ENCODE results near the gene RPIA.
"Not testable (repeated sequence)": the region's sequence is repeated elsewhere in the genome, so short reads cannot be mapped to it uniquely, and the experiment has no call there.

GRCh38 chr2:88796523-88796922 lies 105.0 kb downstream of the RPIA start:
- TF ChIP-seq CTCF (IDR thresholded peaks at IDR 0.05); REST (IDR thresholded peaks at IDR 0.05; ENCODE audit: insufficient read depth in 1 of 2, low read depth in 2 of 2, low read length in 1 of 2); POLR2AphosphoS5 (IDR thresholded peaks at IDR 0.05; ENCODE audit: low read depth, low read length): not testable (repeated sequence)

All from Panc1 (cell line).